ENCODE results near the gene CFAP74.

- TF ChIP-seq CTCF (IDR thresholded peaks at IDR 0.05) (no peak), EP300 (IDR thresholded peaks at IDR 0.05) (no peak)
Measured at GRCh38 chr1:1892763-1893120, 110.8 kb downstream of the CFAP74 start.

All from tibial nerve (tissue), 4 donors.